K562 (cell line): Measurements from ENCODE around the gene MAML3. TPM values are rescaled to one million over a fixed set of nuclear protein-coding genes. Genes with fewer than 3 reads are reported as not detected.

ENCODE experiments used
- AFF4 ChIP-seq: sonication (generic); formaldehyde crosslinking; IDR thresholded peaks from 2 replicates; pipeline ENCODE4 v1.8.0; 2023; ENCODE audit warnings: mild to moderate bottlenecking, missing genetic modification reagents
- CREB3L1 ChIP-seq: fragments of 450-650 bp; IDR thresholded peaks from 2 replicates; pipeline ENCODE4 v1.6.1; 2014; ENCODE audit warnings: low read depth, mild to moderate bottlenecking, moderate library complexity, borderline replicate concordance
- ERF ChIP-seq: fragments of 450-650 bp; formaldehyde crosslinking; IDR thresholded peaks from 2 replicates; pipeline ENCODE4 v1.4.0; 2020; ENCODE audit warnings: mild to moderate bottlenecking, mixed read lengths
- HNRNPH1 ChIP-seq: fragments of 200-400 bp; formaldehyde crosslinking; optimal IDR thresholded peaks from 2 replicates; pipeline ENCODE3; 2017; ENCODE audit warnings: low read depth, mild to moderate bottlenecking, low read length, moderate library complexity
- MBD2 ChIP-seq: sonication (generic); IDR thresholded peaks from 2 replicates; pipeline ENCODE4 v1.6.1; 2016; ENCODE audit warnings: low read depth, borderline replicate concordance
- NR0B1 ChIP-seq: fragments of 450-650 bp; IDR thresholded peaks from one replicate; pipeline ENCODE4 v1.6.1; 2018; ENCODE audit warnings: mild to moderate bottlenecking, moderate library complexity; ENCODE audit not compliant: partially characterized antibody
- POLR3G ChIP-seq: IDR thresholded peaks from 2 replicates; pipeline ENCODE4 v1.6.1; 2011; ENCODE audit not compliant: insufficient read length, insufficient replicate concordance; ENCODE audit errors: extremely low read depth
- RBM14 ChIP-seq: fragments of 200-400 bp; formaldehyde crosslinking; IDR thresholded peaks from 2 replicates; pipeline ENCODE4 v1.6.1; 2018; ENCODE audit warnings: low read depth, mild to moderate bottlenecking, low read length, moderate library complexity, borderline replicate concordance; ENCODE audit not compliant: insufficient read depth
- RBM39 ChIP-seq: fragments of 200-400 bp; formaldehyde crosslinking; optimal IDR thresholded peaks from 2 replicates; pipeline ENCODE3; 2018; ENCODE audit warnings: low read depth, low read length
- RFX1 ChIP-seq: fragments of 450-650 bp; IDR thresholded peaks from 2 replicates; pipeline ENCODE4 v1.6.1; 2016; ENCODE audit warnings: mild to moderate bottlenecking, moderate library complexity
- TEAD4 ChIP-seq, 2 experiments: sonication (generic) in 1 of 2; formaldehyde crosslinking in 1 of 2; IDR thresholded peaks; 2 replicates each; pipeline versions ENCODE4 v1.6.1 to v1.8.0; 2012 to 2022; ENCODE audit warnings: borderline replicate concordance in 1 of 2, inconsistent platforms in 1 of 2, low read length in 1 of 2, mild to moderate bottlenecking in 1 of 2, missing genetic modification reagents in 1 of 2
- ZBTB11 ChIP-seq, 3 experiments: fragments of 200-800 bp in 1 of 3; fragments of 250-450 bp in 1 of 3; fragments of 450-650 bp in 1 of 3; sonication (Bioruptor Pico) in 1 of 3; sonication (Bioruptor generic) in 1 of 3; formaldehyde crosslinking in 1 of 3; IDR thresholded peaks; 2 replicates each; pipeline versions ENCODE4 v1.6.1 to v1.8.0; 2016 to 2022; ENCODE audit warnings: mild to moderate bottlenecking in 2 of 3, missing genetic modification characterization in 2 of 3, missing compliant biosample characterization in 1 of 3, moderate library complexity in 1 of 3
- ZKSCAN3 ChIP-seq: fragments of 250-450 bp; sonication (Bioruptor Pico); IDR thresholded peaks from 2 replicates; pipeline ENCODE4 v1.4.0; 2020
- ZNF444 ChIP-seq: fragments of 250-450 bp; sonication (Bioruptor Pico); IDR thresholded peaks from 2 replicates; pipeline ENCODE4 v1.4.0; 2020; ENCODE audit warnings: mild to moderate bottlenecking, moderate library complexity
- ZNF586 ChIP-seq: fragments of 450-650 bp; formaldehyde crosslinking; conservative IDR thresholded peaks from 2 replicates; pipeline ENCODE4 v1.4.0; 2020; ENCODE audit warnings: mild to moderate bottlenecking, moderate library complexity
- polyA plus RNA-seq, 8 experiments: library from polyadenylated mRNA; depleted of rRNA in 4 of 8; stranded (reverse) in 5 of 8; unstranded in 3 of 8; fragments of >200 nt; fragmentation: Nextera tagmentation in 2 of 8; fragmentation: Illumina TruSeq in 1 of 8; extraction: Ambion mirVana in 2 of 8; extraction: Trizol in 1 of 8; gene quantifications; 2 replicates each; pipeline versions ENCODE4 v1.2.1 to v1.2.3, GENCODE V29; 2011 to 2014; ENCODE audit warnings: inconsistent platforms in 1 of 8, missing spikeins in 1 of 8
- total RNA-seq, 7 experiments: library from RNA; depleted of rRNA in 6 of 7; stranded (reverse); fragments of >200 nt in 6 of 7; fragmentation: Illumina TruSeq in 2 of 7; extraction: Trizol in 2 of 7; gene quantifications; 2 replicates each; pipeline versions ENCODE4 v1.2.1 to v1.2.3, GENCODE V29; 2011 to 2021; ENCODE audit warnings: low replicate concordance in 1 of 7

Gene MAML3
- total and polyA plus RNA-seq, 9 of the 15 experiments (the other 6 are each of a cell fraction or from before 2014, with no cell fraction given): 0.01 to 0.55 (median 0.25) TPM

- TF ChIP-seq AFF4 (CRISPR knock-in tag) (no peak), HNRNPH1 (no peak), ZBTB11 (CRISPR knock-in tag; IDR thresholded peaks at IDR 0.05) (no peak; a peak in 1 of 6 replicates), RBM14 (no peak), RBM39 (no peak), TEAD4 (IDR thresholded peaks at IDR 0.05; ENCODE audit: low read length) (no peak), TEAD4 (CRISPR knock-in tag; IDR thresholded peaks at IDR 0.05; ENCODE audit: borderline replicate concordance) (no peak), POLR3G (no peak), ZNF444 (CRISPR knock-in tag) (no peak), CREB3L1 (0 out of 2 replicates have a peak, but pooled peaks have one; percentile 48), RFX1 (no peak), NR0B1 (no peak), MBD2 (no peak), ZNF586 (no peak), ZKSCAN3 (CRISPR knock-in tag) (no peak), ERF (no peak)
These were observed at the start of gene MAML3 (continued) for GRCh38 chr4:140153718-140154571.
